HG03095 (cell line): ENCODE results near the gene CYB5B.

Experiments used
- ATAC-seq: cut with Tn5 transposase; IDR thresholded peaks from one replicate; pipeline ENCODE4 v1.9.1; 2021; ENCODE audit warnings: moderate library complexity; ENCODE audit not compliant: unreplicated experiment

Gene CYB5B

GRCh38 chr16:69513180-69513966 is 89.0 kb downstream of the CYB5B start:
- no peak for ATAC-seq

GRCh38 chr16:69514356-69514755 is 89.9 kb downstream of the CYB5B start:
- ATAC-seq = no peak
